ENCODE results near the gene SCP2D1. TPM values are rescaled to one million over a fixed set of nuclear protein-coding genes. Genes with fewer than 3 reads are reported as not detected.
A peak's percentile ranks its signal among the peaks of the same experiment; 100 is the strongest.

Gene SCP2D1
- total RNA-seq, 2 donors from 2014 or later, result not detected

- no peaks in the 10 kb centered on the region for H3K27me3 ChIP-seq (ENCODE audit: control insufficient read depth, insufficient read depth, low read length, poor library complexity, severe bottlenecking)
Observed at GRCh38 chr20:18815194-18815942, 1.8 kb downstream of the SCP2D1 start.

GRCh38 chr20:18822832-18823231, 9.2 kb downstream of the SCP2D1 start:
- Mint-ChIP-seq H3K27me3 (ENCODE audit: insufficient read depth) (no peaks in the 10 kb centered on the region), H3K9me3 (no peaks in the 10 kb centered on the region), H3K4me3 (no peak overlapping the region), H3K36me3 (ENCODE audit: low read depth) (no peaks in the 10 kb centered on the region), H3K4me1 (no peaks in the 10 kb centered on the region), H3K27ac (no peak overlapping the region)
- Histone ChIP-seq H3K27ac (ENCODE audit: low read depth, low read length) (no peak overlapping the region), H3K4me1 (ENCODE audit: control insufficient read depth, insufficient read depth, low read length) (no peaks in the 10 kb centered on the region), H3K4me3 (ENCODE audit: low read length) (no peak overlapping the region), H3K9me3 (ENCODE audit: control insufficient read depth, low read length) (no peaks in the 10 kb centered on the region), H3K36me3 (ENCODE audit: control insufficient read depth, insufficient read depth, low read length) (no peaks in the 10 kb centered on the region), H3K9ac (ENCODE audit: extremely low read depth, low read length, poor library complexity, severe bottlenecking) (no peak overlapping the region), H3K27me3 (ENCODE audit: control insufficient read depth, insufficient read depth, low read length, poor library complexity, severe bottlenecking) (no peaks in the 10 kb centered on the region)
- no peak for DNase-seq
- WGBS, 2 experiments (ENCODE audit: insufficient coverage in 1 of 2, insufficient read length in 1 of 2), result 92 to 100% methylated on average over 1 to 2 of the region's 2 CpGs
- TF ChIP-seq CTCF (conservative IDR thresholded peaks at IDR 0.05), result no peak

More at GRCh38 chr20:18815194-18815942, 1.8 kb downstream of the SCP2D1 start:
- H3K4me3 ChIP-seq (ENCODE audit: low read length), result no peak overlapping the region
- peaks cover 3% of the 10 kb centered on the region for H3K4me1 ChIP-seq (ENCODE audit: control insufficient read depth, insufficient read depth, low read length)
- TF ChIP-seq CTCF (conservative IDR thresholded peaks at IDR 0.05), result no peak
- H3K27me3 Mint-ChIP-seq (ENCODE audit: insufficient read depth), result peaks cover 6% of the 10 kb centered on the region
- no peaks in the 10 kb centered on the region for H3K36me3 Mint-ChIP-seq (ENCODE audit: low read depth)
- H3K4me3 Mint-ChIP-seq, result no peak overlapping the region
- 93 to 100% methylated on average over 4 to 5 of the region's 6 CpGs for WGBS, 2 experiments (ENCODE audit: insufficient coverage in 1 of 2, insufficient read length in 1 of 2)
- H3K27ac Mint-ChIP-seq, result no peak overlapping the region
- no peak overlapping the region for H3K27ac ChIP-seq (ENCODE audit: low read depth, low read length)
- H3K36me3 ChIP-seq (ENCODE audit: control insufficient read depth, insufficient read depth, low read length), result no peaks in the 10 kb centered on the region
- H3K9me3 ChIP-seq (ENCODE audit: control insufficient read depth, low read length), result no peaks in the 10 kb centered on the region
- H3K9ac ChIP-seq (ENCODE audit: extremely low read depth, low read length, poor library complexity, severe bottlenecking), result no peak overlapping the region
- no peak for DNase-seq
- no peaks in the 10 kb centered on the region for H3K9me3 Mint-ChIP-seq
- peaks cover 4% of the 10 kb centered on the region for H3K4me1 Mint-ChIP-seq

GRCh38 chr20:18831830-18832499, 18.4 kb downstream of the SCP2D1 start:
- DNase-seq, result no peak
- H3K9me3 Mint-ChIP-seq, result no peaks in the 10 kb centered on the region
- H3K36me3 Mint-ChIP-seq (ENCODE audit: low read depth), result no peaks in the 10 kb centered on the region
- peaks cover 6% of the 10 kb centered on the region for H3K27me3 ChIP-seq (ENCODE audit: control insufficient read depth, insufficient read depth, low read length, poor library complexity, severe bottlenecking)
- H3K27ac Mint-ChIP-seq, result no peak overlapping the region
- no peaks in the 10 kb centered on the region for H3K4me1 ChIP-seq (ENCODE audit: control insufficient read depth, insufficient read depth, low read length)
- TF ChIP-seq CTCF (conservative IDR thresholded peaks at IDR 0.05), result no peak
- H3K27me3 Mint-ChIP-seq (ENCODE audit: insufficient read depth), result no peaks in the 10 kb centered on the region
- H3K9me3 ChIP-seq (ENCODE audit: control insufficient read depth, low read length), result no peaks in the 10 kb centered on the region
- WGBS, 2 experiments (ENCODE audit: insufficient coverage in 1 of 2, insufficient read length in 1 of 2), result 91 to 100% methylated on average over 2 to 5 of the region's 5 CpGs
- H3K27ac ChIP-seq (ENCODE audit: low read depth, low read length), result peak overlapping the region; percentile 16
- no peak overlapping the region for H3K4me3 ChIP-seq (ENCODE audit: low read length)
- H3K4me3 Mint-ChIP-seq, result no peak overlapping the region
- no peak overlapping the region for H3K9ac ChIP-seq (ENCODE audit: extremely low read depth, low read length, poor library complexity, severe bottlenecking)
- H3K4me1 Mint-ChIP-seq, result no peaks in the 10 kb centered on the region
- no peaks in the 10 kb centered on the region for H3K36me3 ChIP-seq (ENCODE audit: control insufficient read depth, insufficient read depth, low read length)

Data from endodermal cell (in vitro differentiated cells).